Measurements from ENCODE around the gene RAB8B. TPM values are rescaled to one million over a fixed set of nuclear protein-coding genes. Genes with fewer than 3 reads are reported as not detected.

RAB8B gene
- total RNA-seq, 1 experiment from 2014 or later, result 33.8 TPM

GRCh38 chr15:63310646-63311045 lies 121.2 kb downstream of the RAB8B start:
- H3K27me3 Mint-ChIP-seq (ENCODE audit: low read depth), result no peaks in the 10 kb centered on the region; the same call in 1 of the 2 replicates
- Histone ChIP-seq H2BK12ac (ENCODE audit: insufficient read length, low read depth, low read length) (no peak overlapping the region), H3K79me1 (ENCODE audit: insufficient read depth, low read depth, low read length, poor library complexity, severe bottlenecking) (no peaks in the 10 kb centered on the region), H3T11ph (ENCODE audit: low read length) (no peak overlapping the region), H2AFZ (ENCODE audit: low read length) (no peak overlapping the region), H3K79me2 (ENCODE audit: insufficient read depth, low read length) (no peaks in the 10 kb centered on the region), H4K91ac (ENCODE audit: insufficient read length, low read depth, low read length) (no peak overlapping the region), H2BK5ac (ENCODE audit: insufficient read length, low read length) (no peak overlapping the region), H4K20me1 (ENCODE audit: control insufficient read depth, insufficient read depth, insufficient read length) (no peaks in the 10 kb centered on the region), H2BK20ac (ENCODE audit: low read depth, low read length, poor library complexity, severe bottlenecking) (no peak overlapping the region), H4K8ac (replicated peaks; ENCODE audit: insufficient read length, low read depth, low read length) (no peak overlapping the region), H2BK15ac (ENCODE audit: low read depth, low read length) (no peak overlapping the region), H3K27ac (ENCODE audit: insufficient read length, low read depth, low read length) (no peak overlapping the region), H3K4me1 (ENCODE audit: insufficient read depth, low read length) (peaks cover 4% of the 10 kb centered on the region), H3K9me3 (ENCODE audit: control insufficient read depth, low read depth, low read length) (no peaks in the 10 kb centered on the region), H2BK120ac (ENCODE audit: low read depth, low read length, poor library complexity, severe bottlenecking) (no peak overlapping the region), H3K23ac (ENCODE audit: insufficient read length, low read depth, low read length) (no peak overlapping the region), H3K56ac (ENCODE audit: insufficient read length, low read depth, low read length) (no peak overlapping the region), H3K4ac (ENCODE audit: low read depth, low read length) (no peak overlapping the region), H3K18ac (ENCODE audit: insufficient read length, low read depth, low read length) (no peak overlapping the region), H2AK5ac (ENCODE audit: insufficient read length, low read length) (no peak overlapping the region), H3K14ac (ENCODE audit: insufficient read depth, low read length) (no peak overlapping the region), H3K23me2 (ENCODE audit: insufficient read length, low read depth, low read length, poor library complexity, severe bottlenecking) (no peaks in the 10 kb centered on the region), H3K4me2 (ENCODE audit: insufficient read depth, insufficient read length, low read length) (no peak overlapping the region), H3K27me3 (ENCODE audit: insufficient read depth, low read length) (no peaks in the 10 kb centered on the region), H3K9ac (ENCODE audit: extremely low read depth, insufficient read length, low read length) (no peak overlapping the region), H4K5ac (ENCODE audit: insufficient read length, low read depth, low read length) (no peak overlapping the region)
- no peak for TF ChIP-seq CTCF (conservative IDR thresholded peaks at IDR 0.05)
- peaks cover 28 to 33% of the 10 kb centered on the region in 2 experiments for H3K4me1 Mint-ChIP-seq
- no peak for DNase-seq
- peak overlapping the region in 1 of 3 experiments; percentile 73; a peak in 2 of 7 replicates for H3K27ac Mint-ChIP-seq
- no peaks in the 10 kb centered on the region for H3K9me3 Mint-ChIP-seq
- H3K36me3 Mint-ChIP-seq (ENCODE audit: insufficient read depth in 1 of 3, low read depth in 3 of 3), result 0 out of 7 replicates have a peak, but pooled peaks cover 0 to 4% (median 0%) of the 10 kb centered on the region in 3 experiments
- WGBS (ENCODE audit: extremely low coverage, insufficient read length, low lambda C conversion rate), result no CpG with 5 or more reads among the region's 3 CpGs
- H3K4me3 Mint-ChIP-seq, result no peak overlapping the region

Measured in H9 (cell line).